IMR-90 (cell line): Measurements from ENCODE around the gene NUP205. TPM values are rescaled to one million over a fixed set of nuclear protein-coding genes. Genes with fewer than 3 reads are reported as not detected.

Experiments
- ATAC-seq: fragments of 200-7000 bp; cut with Tn5 transposase; 2 replicates; pipeline ENCODE4 v1.9.1; 2020; ENCODE audit warnings: low read depth, mild to moderate bottlenecking, moderate library complexity
- BruUV-seq: library from RNA; stranded (reverse); fragments of 400-500 nt; replicated peaks from 2 replicates; lab custom pipeline; 2021; lab: Mats Ljungman, UMichigan
- CTCF ChIA-PET: fragments of 300-600 bp; formaldehyde crosslinking; extraction: SDS; loops from one replicate; lab custom pipeline; 2021; ENCODE audit warnings: antibody characterized with exemption; lab: Yijun Ruan, JAX
- POLR2A ChIA-PET: fragments of 300-600 bp; sonication (Branson Sonifier 250); formaldehyde crosslinking; loops from one replicate; lab custom pipeline; 2022; ENCODE audit warnings: antibody characterized with exemption; ENCODE audit not compliant: unreplicated experiment; lab: Charles Lee
- DNase-seq: peaks from one replicate; pipeline ENCODE4 v3.0.0; 2013
- H2AFZ ChIP-seq: replicated peaks from 2 replicates; pipeline ENCODE3; 2013; ENCODE audit warnings: low read length, mild to moderate bottlenecking; ENCODE audit not compliant: poor library complexity
- H2AK5ac ChIP-seq: 2 replicates; pipeline ENCODE4 v1.6.1; 2013; ENCODE audit warnings: low read depth, low read length, inconsistent platforms
- H2AK9ac ChIP-seq: replicated peaks from 2 replicates; pipeline ENCODE3; 2013; ENCODE audit warnings: mild to moderate bottlenecking, low read depth, low read length, moderate library complexity; ENCODE audit not compliant: poor library complexity
- H2BK120ac ChIP-seq: 2 replicates; pipeline ENCODE4 v1.6.1; 2013; ENCODE audit warnings: low read depth, low read length, inconsistent platforms
- H2BK15ac ChIP-seq: 3 replicates; pipeline ENCODE4 v1.6.1; 2013; ENCODE audit warnings: low read depth, low read length, inconsistent platforms
- H2BK20ac ChIP-seq: 2 replicates; pipeline ENCODE4 v1.6.1; 2013; ENCODE audit warnings: low read depth, mild to moderate bottlenecking, inconsistent platforms, low read length, moderate library complexity
- H2BK5ac ChIP-seq: 2 replicates; pipeline ENCODE4 v1.6.1; 2013; ENCODE audit warnings: mild to moderate bottlenecking, low read depth, low read length, inconsistent platforms; ENCODE audit not compliant: poor library complexity, severe bottlenecking
- H3K14ac ChIP-seq: replicated peaks from 2 replicates; pipeline ENCODE4 v1.6.1; 2013; ENCODE audit warnings: low read depth, low read length, inconsistent platforms
- H3K18ac ChIP-seq: 2 replicates; pipeline ENCODE4 v1.6.1; 2013; ENCODE audit warnings: low read depth, low read length, control low read depth
- H3K23ac ChIP-seq: 2 replicates; pipeline ENCODE4 v1.6.1; 2013; ENCODE audit warnings: low read depth, low read length, inconsistent platforms
- H3K27ac ChIP-seq: 2 replicates; pipeline ENCODE4 v1.5.1; 2013; ENCODE audit warnings: mild to moderate bottlenecking, control low read depth, low read length; ENCODE audit not compliant: insufficient read depth
- H3K27me3 ChIP-seq: 2 replicates; pipeline ENCODE4 v1.6.1; 2013; ENCODE audit warnings: low read length; ENCODE audit not compliant: control insufficient read depth, insufficient read depth
- H3K36me3 ChIP-seq: 2 replicates; pipeline ENCODE4 v1.6.1; 2013; ENCODE audit warnings: low read length, mixed read lengths; ENCODE audit not compliant: control insufficient read depth, insufficient read depth
- H3K4ac ChIP-seq: 2 replicates; pipeline ENCODE4 v1.6.1; 2013; ENCODE audit warnings: low read depth, low read length, inconsistent platforms
- H3K4me1 ChIP-seq: 2 replicates; pipeline ENCODE4 v1.6.1; 2013; ENCODE audit warnings: low read length, mixed read lengths; ENCODE audit not compliant: control insufficient read depth, insufficient read depth
- H3K4me2 ChIP-seq: 2 replicates; pipeline ENCODE4 v1.6.1; 2013; ENCODE audit warnings: low read depth, mild to moderate bottlenecking, control low read depth, low read length, moderate library complexity
- H3K4me3 ChIP-seq: 2 replicates; pipeline ENCODE4 v1.5.1; 2013; ENCODE audit warnings: low read depth, mild to moderate bottlenecking, control low read depth, low read length, moderate library complexity; ENCODE audit not compliant: insufficient read depth
- H3K56ac ChIP-seq: 2 replicates; pipeline ENCODE4 v1.6.1; 2013; ENCODE audit warnings: low read length, inconsistent platforms; ENCODE audit not compliant: insufficient read depth; ENCODE audit errors: extremely low read depth
- H3K79me1 ChIP-seq, 2 experiments: 2 replicates each; pipeline ENCODE4 v1.6.1; 2013; ENCODE audit warnings: low read length in 2 of 2, inconsistent platforms in 1 of 2, low read depth in 1 of 2
- H3K9ac ChIP-seq: 2 replicates; pipeline ENCODE4 v1.6.1; 2013; ENCODE audit warnings: low read depth, low read length, control low read depth
- H3K9me1 ChIP-seq: 2 replicates; pipeline ENCODE4 v1.6.1; 2013; ENCODE audit warnings: low read length, inconsistent platforms; ENCODE audit not compliant: insufficient read depth
- H3K9me3 ChIP-seq: 2 replicates; pipeline ENCODE4 v1.6.1; 2013; ENCODE audit warnings: low read length; ENCODE audit not compliant: control insufficient read depth, insufficient read depth
- H4K20me1 ChIP-seq: 2 replicates; pipeline ENCODE4 v1.6.1; 2013; ENCODE audit warnings: low read length, inconsistent platforms; ENCODE audit not compliant: insufficient read depth
- H4K5ac ChIP-seq: 2 replicates; pipeline ENCODE4 v1.6.1; 2013; ENCODE audit warnings: mild to moderate bottlenecking, low read depth, low read length, control low read depth
- H4K8ac ChIP-seq, 2 experiments: 2 replicates each; pipeline ENCODE4 v1.6.1; 2013; ENCODE audit warnings: low read depth in 2 of 2, low read length in 2 of 2, control low read depth in 1 of 2, inconsistent platforms in 1 of 2
- H4K91ac ChIP-seq: 2 replicates; pipeline ENCODE4 v1.6.1; 2013; ENCODE audit warnings: low read depth, low read length, inconsistent platforms; ENCODE audit not compliant: insufficient read depth
- BHLHE40 ChIP-seq: fragments of 150-350 bp; IDR thresholded peaks from 2 replicates; pipeline ENCODE4 v1.6.1; 2016; ENCODE audit warnings: mild to moderate bottlenecking, low read depth, low read length
- CEBPB ChIP-seq: IDR thresholded peaks from 2 replicates; pipeline ENCODE4 v1.6.1; 2012; ENCODE audit warnings: low read depth, low read length, improper control_type of control experiment
- CHD1 ChIP-seq: IDR thresholded peaks from 2 replicates; pipeline ENCODE4 v1.6.1; 2012; ENCODE audit warnings: low read depth, low read length, improper control_type of control experiment
- FOS ChIP-seq: fragments of 150-350 bp; IDR thresholded peaks from 2 replicates; pipeline ENCODE4 v1.6.1; 2016; ENCODE audit warnings: low read depth, low read length
- MAFK ChIP-seq: IDR thresholded peaks from 2 replicates; pipeline ENCODE4 v1.6.1; 2012; ENCODE audit warnings: low read depth, low read length, improper control_type of control experiment
- MAZ ChIP-seq: IDR thresholded peaks from 2 replicates; pipeline ENCODE4 v1.6.1; 2012; ENCODE audit warnings: low read depth, mild to moderate bottlenecking, low read length, improper control_type of control experiment, moderate library complexity, borderline replicate concordance
- MXI1 ChIP-seq: IDR thresholded peaks from 2 replicates; pipeline ENCODE4 v1.6.1; 2012; ENCODE audit warnings: low read depth, mild to moderate bottlenecking, low read length, moderate library complexity, borderline replicate concordance
- POLR2A ChIP-seq: IDR thresholded peaks from 2 replicates; pipeline ENCODE4 v1.6.1; 2012; ENCODE audit warnings: mild to moderate bottlenecking, low read depth, low read length
- RAD21 ChIP-seq: IDR thresholded peaks from 2 replicates; pipeline ENCODE4 v1.6.1; 2012; ENCODE audit warnings: low read length, improper control_type of control experiment
- RCOR1 ChIP-seq: IDR thresholded peaks from 2 replicates; pipeline ENCODE4 v1.6.1; 2012; ENCODE audit warnings: mild to moderate bottlenecking, low read length, improper control_type of control experiment; ENCODE audit not compliant: insufficient replicate concordance
- RFX5 ChIP-seq: IDR thresholded peaks from 2 replicates; pipeline ENCODE4 v1.8.0; 2012; ENCODE audit warnings: low read depth, mild to moderate bottlenecking, low read length, moderate library complexity
- SMC3 ChIP-seq: fragments of 150-350 bp; IDR thresholded peaks from 2 replicates; pipeline ENCODE4 v1.6.1; 2016; ENCODE audit warnings: low read depth, mild to moderate bottlenecking, antibody characterized with exemption, low read length, moderate library complexity
- dilution Hi-C: fragments of 300-500 bp; cut with HindIII; formaldehyde crosslinking; loops from one replicate; pipeline ENCODE4 v1.14.3; 2018; ENCODE audit warnings: low sequenced_read_pairs; ENCODE audit not compliant: unreplicated experiment
- in situ Hi-C: fragments of 300-500 bp; cut with MboI; formaldehyde crosslinking; loops from 3 replicates; pipeline ENCODE4 v1.14.3; 2019; ENCODE audit warnings: low sequenced_read_pairs, inconsistent platforms, mixed read lengths
- intact Hi-C: fragments of 100-400 bp; cut with micrococcal nuclease; formaldehyde crosslinking; loops from 2 replicates; pipeline ENCODE4 v1.10.0; 2022
- polyA plus RNA-seq, 3 experiments: library from polyadenylated mRNA; depleted of rRNA; stranded (reverse); fragments of >200 nt; gene quantifications; 2 replicates each; pipeline ENCODE4 v1.2.3, GENCODE V29; 2012; ENCODE audit warnings: low replicate concordance in 1 of 3
- total RNA-seq: library from RNA; depleted of rRNA; stranded (reverse); fragments of >200 nt; gene quantifications from 2 replicates; pipeline ENCODE4 v1.2.3, GENCODE V29; 2012
- TF ChIP-seq, protein P1 (sequence below): fragments of 150-350 bp; IDR thresholded peaks from 2 replicates; pipeline ENCODE4 v1.6.1; 2017; ENCODE audit warnings: mild to moderate bottlenecking, antibody characterized with exemption, low read length, low read depth
- TF ChIP-seq, protein P2 (sequence below): conservative IDR thresholded peaks from 2 replicates; pipeline ENCODE4 v1.5.1; 2012; ENCODE audit warnings: mild to moderate bottlenecking, low read depth, low read length, improper control_type of control experiment

The NUP205 gene
- total and polyA plus RNA-seq, 2 of the 4 experiments (the other 2 are of a cell fraction) = 29.5 to 84.6 TPM

DNA sequence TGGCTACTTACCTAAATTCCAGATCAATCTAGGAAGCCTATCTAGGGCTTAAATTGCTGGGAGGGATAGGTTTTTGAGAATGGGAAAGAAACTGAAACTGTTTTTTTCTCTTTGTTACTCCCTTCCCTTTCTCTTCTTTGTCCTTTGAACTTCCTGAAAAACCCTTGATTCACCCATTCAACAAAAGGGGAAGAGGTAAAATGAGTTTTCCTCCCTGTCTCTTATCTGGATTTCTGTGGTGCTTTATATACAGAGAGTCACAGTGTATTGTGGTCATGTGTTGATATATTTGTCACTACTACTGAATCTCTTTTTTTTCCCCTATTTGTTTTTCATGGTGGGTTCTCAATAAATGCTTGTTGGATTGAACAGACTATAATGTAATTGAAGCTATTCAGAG is 19.8 kb upstream of the NUP205 start:
- Histone ChIP-seq H3K36me3 (no peaks in the 10 kb centered on the region), H3K79me1 (no peaks in the 10 kb centered on the region), H4K8ac (no peak overlapping the region), H2BK15ac (no peak overlapping the region), H2BK120ac (no peak overlapping the region), H2AK9ac (no peak overlapping the region), H3K27me3 (peaks cover 4% of the 10 kb centered on the region), H4K5ac (no peak overlapping the region), H3K9me3 (no peaks in the 10 kb centered on the region), H3K27ac (no peak overlapping the region), H3K4ac (no peak overlapping the region), H3K23ac (no peak overlapping the region), H3K9ac (no peak overlapping the region), H3K4me3 (no peak overlapping the region), H2AK5ac (no peak overlapping the region), H3K9me1 (no peaks in the 10 kb centered on the region), H3K18ac (no peak overlapping the region), H4K20me1 (no peaks in the 10 kb centered on the region), H3K56ac (no peak overlapping the region), H4K91ac (no peak overlapping the region), H2BK5ac (no peak overlapping the region), H2AFZ (no peak overlapping the region), H2BK20ac (no peak overlapping the region), H3K14ac (no peak overlapping the region), H3K4me2 (no peak overlapping the region), H3K4me1 (no peaks in the 10 kb centered on the region)
- BruUV-seq = no TSS peak
- no peak for TF ChIP-seq SMC3
- TF ChIP-seq RAD21 = no peak
- TF ChIP-seq BHLHE40 = no peak
- TF ChIP-seq MAFK = no peak
- no peak for TF ChIP-seq CHD1
- no peak for TF ChIP-seq CEBPB
- TF ChIP-seq POLR2A = no peak
- no peak for TF ChIP-seq FOS
- TF ChIP-seq RFX5 = no peak
- TF ChIP-seq, protein P1, sequence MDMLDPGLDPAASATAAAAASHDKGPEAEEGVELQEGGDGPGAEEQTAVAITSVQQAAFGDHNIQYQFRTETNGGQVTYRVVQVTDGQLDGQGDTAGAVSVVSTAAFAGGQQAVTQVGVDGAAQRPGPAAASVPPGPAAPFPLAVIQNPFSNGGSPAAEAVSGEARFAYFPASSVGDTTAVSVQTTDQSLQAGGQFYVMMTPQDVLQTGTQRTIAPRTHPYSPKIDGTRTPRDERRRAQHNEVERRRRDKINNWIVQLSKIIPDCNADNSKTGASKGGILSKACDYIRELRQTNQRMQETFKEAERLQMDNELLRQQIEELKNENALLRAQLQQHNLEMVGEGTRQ = no peak
- TF ChIP-seq, protein P2, sequence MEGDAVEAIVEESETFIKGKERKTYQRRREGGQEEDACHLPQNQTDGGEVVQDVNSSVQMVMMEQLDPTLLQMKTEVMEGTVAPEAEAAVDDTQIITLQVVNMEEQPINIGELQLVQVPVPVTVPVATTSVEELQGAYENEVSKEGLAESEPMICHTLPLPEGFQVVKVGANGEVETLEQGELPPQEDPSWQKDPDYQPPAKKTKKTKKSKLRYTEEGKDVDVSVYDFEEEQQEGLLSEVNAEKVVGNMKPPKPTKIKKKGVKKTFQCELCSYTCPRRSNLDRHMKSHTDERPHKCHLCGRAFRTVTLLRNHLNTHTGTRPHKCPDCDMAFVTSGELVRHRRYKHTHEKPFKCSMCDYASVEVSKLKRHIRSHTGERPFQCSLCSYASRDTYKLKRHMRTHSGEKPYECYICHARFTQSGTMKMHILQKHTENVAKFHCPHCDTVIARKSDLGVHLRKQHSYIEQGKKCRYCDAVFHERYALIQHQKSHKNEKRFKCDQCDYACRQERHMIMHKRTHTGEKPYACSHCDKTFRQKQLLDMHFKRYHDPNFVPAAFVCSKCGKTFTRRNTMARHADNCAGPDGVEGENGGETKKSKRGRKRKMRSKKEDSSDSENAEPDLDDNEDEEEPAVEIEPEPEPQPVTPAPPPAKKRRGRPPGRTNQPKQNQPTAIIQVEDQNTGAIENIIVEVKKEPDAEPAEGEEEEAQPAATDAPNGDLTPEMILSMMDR = no peak
- no peak for TF ChIP-seq MXI1
- no peak for TF ChIP-seq RCOR1
- no peak for TF ChIP-seq MAZ
- ATAC-seq (no peak), DNase-seq (no peak)
- intact Hi-C loops = no loop called here
- ChIA-PET POLR2A (no interaction called here), CTCF (no interaction called here)
- in situ Hi-C loops = no loop called here
- dilution Hi-C loops = no loop called here
